ENCODE measurements around the gene KLHL34.
A peak's percentile ranks its signal among the peaks of the same experiment; 100 is the strongest.

The KLHL34 gene

GRCh38 chrX:21655901-21656586 is 2.1 kb downstream of the KLHL34 start:
- DNase-seq (ENCODE audit: low read depth): no peak

GRCh38 chrX:21645886-21646285 is 12.2 kb downstream of the KLHL34 start:
- no peak for DNase-seq (ENCODE audit: low read depth)

- DNase-seq (ENCODE audit: low read depth): no peak
Measured at GRCh38 chrX:21645431-21645830, 12.7 kb downstream of the KLHL34 start.

- no peak for DNase-seq (ENCODE audit: low read depth)
Measured at GRCh38 chrX:21639775-21640174, 18.4 kb downstream of the KLHL34 start.

GRCh38 chrX:21638311-21638710 is 19.8 kb downstream of the KLHL34 start:
- DNase-seq (ENCODE audit: low read depth): peak; percentile 52

- no peak for DNase-seq (ENCODE audit: low read depth)
Measured at GRCh38 chrX:21632027-21632426, 26.1 kb downstream of the KLHL34 start.

GRCh38 chrX:21623778-21624501 is 34.2 kb downstream of the KLHL34 start:
- no peak for DNase-seq (ENCODE audit: low read depth)

- DNase-seq (ENCODE audit: low read depth): no peak
Measured at GRCh38 chrX:21620234-21620633, 37.9 kb downstream of the KLHL34 start.

GRCh38 chrX:21616386-21616785 is 41.7 kb downstream of the KLHL34 start:
- no peak for DNase-seq (ENCODE audit: low read depth)

GRCh38 chrX:21612154-21612553 is 46.0 kb downstream of the KLHL34 start:
- no peak for DNase-seq (ENCODE audit: low read depth)

- DNase-seq (ENCODE audit: low read depth): no peak
Measured at GRCh38 chrX:21610168-21610567, 48.0 kb downstream of the KLHL34 start.

GRCh38 chrX:21606002-21606401 is 52.1 kb downstream of the KLHL34 start:
- no peak for DNase-seq (ENCODE audit: low read depth)

Data from HS-5 (cell line).